ENCODE measurements around the gene PWP1. TPM values are rescaled to one million over a fixed set of nuclear protein-coding genes. Genes with fewer than 3 reads are reported as not detected.

PWP1 gene
- 90.3 TPM for polyA plus RNA-seq (2012; ENCODE audit: insufficient read length, low read depth)

- TF ChIP-seq SIN3A (IDR thresholded peaks at IDR 0.05; ENCODE audit: borderline replicate concordance, insufficient read depth, low read length), result peak; percentile 58; the same call in 1 of the 2 replicates
- TF ChIP-seq TAF1 (IDR thresholded peaks at IDR 0.05; ENCODE audit: borderline replicate concordance, insufficient read depth, low read length), result peak; percentile 94
- no peak; a peak in 1 of 4 replicates for TF ChIP-seq REST (IDR thresholded peaks at IDR 0.05; ENCODE audit: insufficient read depth in 1 of 2, low read depth in 2 of 2, low read length in 2 of 2)
- peak; percentile 67 for TF ChIP-seq POLR2AphosphoS5 (IDR thresholded peaks at IDR 0.05; ENCODE audit: low read depth, low read length)
- no peak for TF ChIP-seq FOXP2 (optimal IDR thresholded peaks at IDR 0.05; ENCODE audit: borderline replicate concordance, extremely low read depth, extremely low read length, insufficient read depth)
Observed at GRCh38 chr12:107685360-107686248, at the start of gene PWP1. Gene PWP1, plus strand, starts transcription at chr12:107685799. Its CDS starts 101 bp downstream, at chr12:107685900.

GRCh38 chr12:107641154-107641553 lies 44.4 kb upstream of the PWP1 start:
- TF ChIP-seq FOXP2 (optimal IDR thresholded peaks at IDR 0.05; ENCODE audit: borderline replicate concordance, extremely low read depth, extremely low read length, insufficient read depth) (no peak), REST (IDR thresholded peaks at IDR 0.05; ENCODE audit: insufficient read depth in 1 of 2, low read depth in 2 of 2, low read length in 2 of 2) (no peak), POLR2AphosphoS5 (IDR thresholded peaks at IDR 0.05; ENCODE audit: low read depth, low read length) (no peak), SIN3A (IDR thresholded peaks at IDR 0.05; ENCODE audit: borderline replicate concordance, insufficient read depth, low read length) (no peak), TAF1 (IDR thresholded peaks at IDR 0.05; ENCODE audit: borderline replicate concordance, insufficient read depth, low read length) (no peak)

- TF ChIP-seq REST (IDR thresholded peaks at IDR 0.05; ENCODE audit: insufficient read depth in 1 of 2, low read depth in 2 of 2, low read length in 2 of 2) (no peak), SIN3A (IDR thresholded peaks at IDR 0.05; ENCODE audit: borderline replicate concordance, insufficient read depth, low read length) (no peak), FOXP2 (optimal IDR thresholded peaks at IDR 0.05; ENCODE audit: borderline replicate concordance, extremely low read depth, extremely low read length, insufficient read depth) (no peak), TAF1 (IDR thresholded peaks at IDR 0.05; ENCODE audit: borderline replicate concordance, insufficient read depth, low read length) (no peak)
Observed at GRCh38 chr12:107642240-107642639, 43.4 kb upstream of the PWP1 start.

GRCh38 chr12:107645630-107646333 lies 39.8 kb upstream of the PWP1 start:
- TF ChIP-seq SIN3A (IDR thresholded peaks at IDR 0.05; ENCODE audit: borderline replicate concordance, insufficient read depth, low read length) (no peak), FOXP2 (optimal IDR thresholded peaks at IDR 0.05; ENCODE audit: borderline replicate concordance, extremely low read depth, extremely low read length, insufficient read depth) (no peak), POLR2AphosphoS5 (IDR thresholded peaks at IDR 0.05; ENCODE audit: low read depth, low read length) (no peak), REST (IDR thresholded peaks at IDR 0.05; ENCODE audit: insufficient read depth in 1 of 2, low read depth in 2 of 2, low read length in 2 of 2) (no peak), TAF1 (IDR thresholded peaks at IDR 0.05; ENCODE audit: borderline replicate concordance, insufficient read depth, low read length) (no peak)

Measured in PFSK-1 (cell line).